Activated T-cell treated with anti-CD3 and anti-CD28 coated beads, Interleukin-2, amount 50 U/mL, for 24 hours (primary cell): ENCODE measurements around the gene GRM1.
"Not testable (repeated sequence)": the region's sequence is repeated elsewhere in the genome, so short reads cannot be mapped to it uniquely, and the experiment has no call there.

Experiments
- DNase-seq: peaks from one replicate; pipeline ENCODE4 v3.0.0-alpha.2; 2020
- H3K27ac Mint-ChIP-seq: 2 replicates; pipeline ENCODE4 v1.8.0; 2020; ENCODE audit warnings: mild to moderate bottlenecking, mixed read lengths
- H3K27me3 Mint-ChIP-seq: 2 replicates; pipeline ENCODE4 v1.8.0; 2020; ENCODE audit warnings: mixed read lengths
- H3K36me3 Mint-ChIP-seq: 2 replicates; pipeline ENCODE4 v1.8.0; 2020; ENCODE audit warnings: low read depth, mixed read lengths
- H3K4me1 Mint-ChIP-seq: 2 replicates; pipeline ENCODE4 v1.8.0; 2020; ENCODE audit warnings: low read depth, mixed read lengths
- H3K4me3 Mint-ChIP-seq: 2 replicates; pipeline ENCODE4 v1.8.0; 2020; ENCODE audit warnings: mild to moderate bottlenecking, moderate library complexity, mixed read lengths
- H3K9me3 Mint-ChIP-seq: 2 replicates; pipeline ENCODE4 v1.8.0; 2020; ENCODE audit warnings: mixed read lengths

The GRM1 gene

DNA sequence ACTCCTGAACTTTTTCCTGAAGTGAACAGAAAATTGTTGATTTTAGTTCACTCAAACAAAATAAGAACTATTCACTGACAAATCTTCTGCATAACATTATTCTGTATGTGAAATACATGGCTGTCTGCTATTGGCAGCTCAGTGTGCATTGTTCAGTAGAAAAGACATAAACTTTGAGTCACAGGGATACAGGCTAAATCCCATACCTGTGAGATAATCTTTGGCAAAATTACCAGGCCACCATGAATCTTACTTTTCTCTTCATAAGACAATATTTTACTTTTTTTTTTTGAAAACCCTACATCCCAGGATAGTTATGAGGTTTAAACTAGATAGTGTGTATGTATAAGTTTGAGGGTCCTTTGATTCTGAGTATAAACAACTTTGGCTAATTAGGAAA lies 224.8 kb downstream of the GRM1 start:
- DNase-seq = no peak
- H3K4me3 Mint-ChIP-seq = no peak overlapping the region
- H3K4me1 Mint-ChIP-seq = no peaks in the 10 kb centered on the region
- no peak overlapping the region for H3K27ac Mint-ChIP-seq
- H3K9me3 Mint-ChIP-seq = no peaks in the 10 kb centered on the region
- H3K36me3 Mint-ChIP-seq = no peaks in the 10 kb centered on the region
- H3K27me3 Mint-ChIP-seq = no peaks in the 10 kb centered on the region

DNA sequence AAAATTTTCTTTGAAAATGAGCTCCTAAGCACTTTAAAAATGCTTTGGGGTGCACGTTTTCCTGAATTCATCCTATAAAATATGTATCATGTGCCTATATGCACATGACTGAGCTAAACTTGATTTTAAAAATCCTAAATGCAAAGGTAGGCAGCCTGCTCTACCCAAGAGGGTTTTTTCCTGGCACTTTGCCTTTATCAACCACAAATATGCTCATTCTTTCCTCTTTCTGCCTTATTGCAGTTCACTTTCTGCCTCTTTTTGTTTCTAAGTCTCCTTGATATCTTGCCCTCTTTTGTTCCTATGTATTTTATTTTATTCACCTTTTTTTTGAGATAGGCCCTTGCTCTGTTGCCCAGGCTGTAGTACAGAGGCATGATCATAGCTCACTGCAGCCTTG lies 229.3 kb downstream of the GRM1 start:
- no peak for DNase-seq
- Mint-ChIP-seq H3K9me3 (no peaks in the 10 kb centered on the region), H3K27ac (no peak overlapping the region), H3K36me3 (no peaks in the 10 kb centered on the region), H3K4me3 (no peak overlapping the region), H3K4me1 (no peaks in the 10 kb centered on the region), H3K27me3 (no peaks in the 10 kb centered on the region)

DNA sequence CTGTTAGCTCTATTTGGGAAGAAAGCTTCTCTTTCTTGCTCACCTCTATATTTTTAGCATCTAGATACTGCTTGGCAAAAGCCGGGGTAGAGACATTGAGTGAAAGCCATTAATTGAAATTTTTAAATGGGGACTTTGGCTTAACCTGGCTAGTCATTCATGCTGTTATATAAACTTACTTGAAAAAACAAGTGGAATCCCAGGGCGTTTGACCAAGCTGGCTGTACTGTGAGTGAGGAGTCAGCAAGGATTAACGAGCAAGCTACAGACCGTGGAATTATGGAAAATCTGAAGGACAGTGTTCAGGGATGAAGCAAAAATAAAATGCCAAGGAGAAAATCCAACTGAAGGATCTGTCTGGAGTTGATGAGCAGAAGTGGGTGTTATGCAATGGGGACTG lies 232.0 kb downstream of the GRM1 start:
- Mint-ChIP-seq H3K4me3 (no peak overlapping the region), H3K36me3 (no peaks in the 10 kb centered on the region), H3K27ac (no peak overlapping the region), H3K4me1 (no peaks in the 10 kb centered on the region), H3K27me3 (no peaks in the 10 kb centered on the region), H3K9me3 (no peaks in the 10 kb centered on the region)
- DNase-seq = no peak

DNA sequence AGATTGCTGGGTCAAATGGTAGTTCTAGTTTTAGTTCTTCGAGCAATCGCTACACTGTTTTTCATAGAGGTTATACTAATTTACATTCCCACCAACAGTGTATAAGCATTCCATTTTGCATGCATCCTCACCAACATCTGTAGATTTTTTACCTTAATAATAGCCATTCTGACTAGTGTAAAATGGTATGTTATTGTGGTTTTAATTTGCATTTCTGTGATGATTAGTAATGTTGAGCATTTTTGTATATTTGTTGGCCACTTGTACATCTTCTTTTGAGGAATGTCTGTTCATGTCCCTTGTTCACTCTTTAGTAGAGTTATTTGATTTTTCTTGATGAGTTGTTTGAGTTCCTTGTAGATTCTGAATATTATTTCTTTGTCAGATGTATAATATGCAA lies 236.2 kb downstream of the GRM1 start:
- no peak overlapping the region for H3K27ac Mint-ChIP-seq
- no peak for DNase-seq
- no peaks in the 10 kb centered on the region for H3K9me3 Mint-ChIP-seq
- no peaks in the 10 kb centered on the region for H3K36me3 Mint-ChIP-seq
- H3K27me3 Mint-ChIP-seq = no peaks in the 10 kb centered on the region
- no peak overlapping the region for H3K4me3 Mint-ChIP-seq
- no peaks in the 10 kb centered on the region for H3K4me1 Mint-ChIP-seq

DNA sequence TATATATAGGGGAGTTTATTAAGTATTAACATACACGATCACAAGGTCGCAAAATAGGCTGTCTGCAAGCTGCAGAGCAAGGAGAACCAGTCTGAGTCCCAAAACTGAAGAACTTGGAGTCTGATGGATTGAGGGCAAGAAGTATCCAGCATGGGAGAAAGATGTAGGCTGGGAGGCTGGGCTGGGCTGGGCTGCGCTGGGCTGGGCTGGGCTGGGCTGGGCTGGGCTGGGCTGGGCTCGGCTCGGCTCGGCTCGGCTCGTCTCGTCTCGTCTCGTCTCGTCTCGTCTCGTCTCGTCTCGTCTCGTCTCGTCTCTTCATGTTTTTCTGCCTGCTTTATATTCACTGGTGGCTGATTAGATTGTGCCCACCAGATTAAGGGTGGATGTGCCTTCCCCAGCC lies 238.6 kb downstream of the GRM1 start:
- H3K4me1 Mint-ChIP-seq = no peaks in the 10 kb centered on the region
- no peaks in the 10 kb centered on the region for H3K27me3 Mint-ChIP-seq
- no peak overlapping the region for H3K4me3 Mint-ChIP-seq
- H3K36me3 Mint-ChIP-seq = no peaks in the 10 kb centered on the region
- no peak overlapping the region for H3K27ac Mint-ChIP-seq
- H3K9me3 Mint-ChIP-seq = no peaks in the 10 kb centered on the region
- DNase-seq = no peak

DNA sequence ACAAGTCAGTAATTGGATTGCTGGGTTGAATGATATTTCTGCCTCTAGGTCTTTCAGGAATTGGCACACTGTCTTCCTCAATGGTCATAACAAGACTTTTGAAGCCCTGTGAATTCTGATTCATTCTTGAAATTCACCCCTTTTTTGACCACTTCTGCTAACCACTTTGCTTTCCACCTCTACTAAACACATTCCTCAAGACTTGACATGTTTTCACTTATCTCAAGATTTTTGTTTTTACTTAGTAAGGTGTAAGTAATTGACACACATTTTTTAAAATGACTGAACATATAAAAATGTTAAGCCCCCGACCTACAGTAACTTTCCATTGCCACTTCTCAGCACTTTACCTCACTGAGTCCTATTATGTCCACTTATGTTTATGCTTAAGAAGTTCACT lies 239.1 kb downstream of the GRM1 start:
- H3K4me3 Mint-ChIP-seq = no peak overlapping the region
- H3K27me3 Mint-ChIP-seq = no peaks in the 10 kb centered on the region
- no peaks in the 10 kb centered on the region for H3K36me3 Mint-ChIP-seq
- no peak overlapping the region for H3K27ac Mint-ChIP-seq
- H3K4me1 Mint-ChIP-seq = no peaks in the 10 kb centered on the region
- no peaks in the 10 kb centered on the region for H3K9me3 Mint-ChIP-seq
- no peak for DNase-seq

DNA sequence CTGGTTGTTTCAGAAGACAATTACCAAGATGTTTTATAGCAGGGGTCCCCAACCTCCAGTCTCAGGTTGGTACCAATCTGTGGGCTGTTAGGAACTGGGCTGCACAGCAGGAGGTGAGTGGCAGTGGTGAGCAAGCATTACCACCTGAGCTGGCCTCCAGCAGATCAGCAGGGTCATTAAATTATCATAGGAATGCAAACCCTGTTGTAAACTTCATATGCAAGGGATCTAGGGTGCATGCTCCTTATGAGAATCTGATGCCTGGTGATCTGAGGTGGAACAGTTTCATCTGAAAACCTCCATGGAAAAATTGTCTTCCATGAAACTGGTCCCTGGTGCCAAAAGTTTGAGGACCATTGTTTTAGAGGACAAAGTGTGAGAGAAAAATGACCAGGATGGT lies 240.6 kb downstream of the GRM1 start:
- Mint-ChIP-seq H3K9me3 (no peaks in the 10 kb centered on the region), H3K27ac (no peak overlapping the region), H3K4me1 (no peaks in the 10 kb centered on the region)

DNA sequence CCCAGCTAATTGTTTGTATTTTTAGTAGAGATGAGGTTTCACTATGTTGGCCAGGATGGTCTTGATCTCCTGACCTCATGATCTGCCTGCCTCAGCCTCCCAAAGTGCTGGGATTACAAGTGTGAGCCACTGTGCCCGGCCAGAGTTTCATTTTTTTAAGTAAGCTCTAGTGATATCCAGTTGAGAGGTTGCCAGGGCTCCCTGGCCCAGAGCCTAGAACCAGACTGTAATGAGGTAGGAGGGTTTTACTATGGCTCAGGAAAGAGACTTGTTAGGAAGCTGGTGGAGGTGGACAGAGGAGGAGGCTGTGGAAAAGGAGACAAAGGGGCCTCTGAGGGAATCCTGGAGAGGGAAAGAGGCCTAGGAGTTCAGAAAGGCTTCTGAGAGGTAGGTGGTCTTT lies 242.3 kb downstream of the GRM1 start:
- not testable (repeated sequence) for H3K36me3 Mint-ChIP-seq, H3K4me3 Mint-ChIP-seq, DNase-seq, H3K27me3 Mint-ChIP-seq, H3K27ac Mint-ChIP-seq, H3K9me3 Mint-ChIP-seq, H3K4me1 Mint-ChIP-seq

More for the DNA sequence above, 240.6 kb downstream of the GRM1 start:
- Mint-ChIP-seq H3K27me3 (no peaks in the 10 kb centered on the region), H3K36me3 (no peaks in the 10 kb centered on the region), H3K4me3 (no peak overlapping the region)
- no peak for DNase-seq

DNA sequence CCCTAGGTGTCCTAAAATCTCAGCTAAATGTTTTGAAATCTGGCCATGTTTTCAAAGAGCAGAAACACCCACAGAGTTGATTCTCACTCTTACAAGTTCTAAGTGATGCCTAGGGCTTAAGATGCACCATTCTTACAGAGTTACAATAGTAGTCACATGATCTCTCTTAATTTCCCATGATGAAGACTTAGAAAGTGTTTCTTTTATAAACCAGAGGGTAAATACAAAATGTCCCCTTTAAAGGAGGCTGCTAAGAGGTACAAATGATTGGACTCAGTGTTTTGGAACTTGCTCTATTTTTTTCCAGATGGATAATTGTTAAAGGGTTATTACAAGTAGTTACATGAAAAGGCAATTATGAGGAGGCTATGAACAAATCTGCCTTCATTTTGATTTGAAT lies 244.6 kb downstream of the GRM1 start:
- Mint-ChIP-seq H3K9me3 (no peaks in the 10 kb centered on the region), H3K4me3 (no peak overlapping the region), H3K27me3 (no peaks in the 10 kb centered on the region), H3K4me1 (no peaks in the 10 kb centered on the region), H3K27ac (no peak overlapping the region), H3K36me3 (no peaks in the 10 kb centered on the region)
- DNase-seq = no peak

DNA sequence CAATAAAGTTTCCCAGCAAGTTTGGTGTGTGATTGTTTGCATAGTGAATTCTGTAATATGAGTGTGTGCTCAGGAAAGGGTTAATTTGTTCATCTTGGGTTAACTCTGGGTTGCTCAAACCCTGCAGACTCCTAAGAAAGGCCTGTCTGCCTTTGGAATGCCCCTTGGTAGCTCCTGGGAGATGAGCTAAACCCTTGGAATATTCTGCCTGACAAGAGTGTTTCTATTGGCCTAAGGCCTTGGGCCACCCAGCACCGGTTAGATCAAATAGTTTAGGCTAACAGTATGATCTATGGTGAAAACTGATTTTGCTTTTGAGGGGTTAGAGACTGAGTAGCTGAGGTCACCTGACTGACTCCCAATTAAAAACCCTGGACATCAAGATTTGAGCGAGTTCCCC lies 248.3 kb downstream of the GRM1 start:
- no peaks in the 10 kb centered on the region for H3K4me1 Mint-ChIP-seq

DNA sequence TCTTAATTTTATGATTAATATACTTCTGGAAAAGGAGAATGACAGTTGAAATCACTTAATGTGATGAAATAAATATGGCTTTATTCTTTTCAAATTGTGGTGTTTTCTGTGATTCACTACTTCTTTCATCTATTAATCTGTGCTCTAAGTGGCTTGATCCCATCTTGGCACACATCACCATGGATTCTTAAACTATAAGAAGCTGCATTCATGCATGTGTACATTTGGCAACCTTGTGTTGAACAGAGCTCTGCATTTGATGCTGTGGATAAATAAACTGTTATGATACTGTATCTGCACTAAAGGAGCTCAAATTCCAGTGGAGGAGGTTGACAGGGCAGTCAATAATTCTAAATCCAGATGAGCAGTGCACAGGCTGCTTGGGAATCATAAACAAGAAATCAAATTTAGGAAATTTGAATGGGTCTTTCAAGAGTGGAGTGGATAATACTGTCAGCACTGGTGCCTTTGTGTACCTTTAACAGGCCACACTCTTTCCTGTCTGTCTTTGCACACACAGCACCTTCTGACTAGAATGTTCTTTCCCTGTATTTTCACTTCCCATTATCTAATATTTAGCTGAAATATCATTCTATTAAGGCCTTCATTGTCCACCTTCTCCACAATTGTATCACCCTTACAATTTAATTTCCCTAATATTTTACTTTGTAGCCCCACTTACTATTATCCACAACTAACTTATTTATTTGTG lies 252.9 kb downstream of the GRM1 start:
- no peaks in the 10 kb centered on the region for H3K9me3 Mint-ChIP-seq
- H3K4me3 Mint-ChIP-seq = no peak overlapping the region
- no peaks in the 10 kb centered on the region for H3K27me3 Mint-ChIP-seq
- no peak overlapping the region for H3K27ac Mint-ChIP-seq
- H3K4me1 Mint-ChIP-seq = no peaks in the 10 kb centered on the region
- no peak for DNase-seq
- no peaks in the 10 kb centered on the region for H3K36me3 Mint-ChIP-seq

More for the DNA sequence above, 248.3 kb downstream of the GRM1 start:
- Mint-ChIP-seq H3K27ac (no peak overlapping the region), H3K4me3 (no peak overlapping the region), H3K27me3 (no peaks in the 10 kb centered on the region), H3K36me3 (no peaks in the 10 kb centered on the region), H3K9me3 (no peaks in the 10 kb centered on the region)
- DNase-seq = no peak

DNA sequence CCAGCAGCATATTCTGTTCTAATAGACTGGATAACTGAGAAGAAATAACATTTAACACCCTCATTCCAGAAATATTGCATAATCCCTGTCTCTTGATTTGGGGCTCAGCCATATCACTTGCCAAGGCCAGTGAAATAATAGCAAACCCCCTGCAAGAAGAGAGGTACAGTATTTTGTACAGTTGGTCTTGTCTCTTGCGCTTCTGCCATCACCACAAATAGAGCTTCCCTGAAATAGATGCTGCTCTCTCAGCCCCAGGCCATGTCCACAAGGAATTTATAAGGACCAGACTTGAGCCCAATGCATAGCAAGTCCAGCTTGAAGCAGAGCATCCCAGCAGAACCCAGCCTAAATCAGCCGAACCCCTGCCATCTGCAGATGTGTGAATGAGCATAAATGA lies 254.0 kb downstream of the GRM1 start:
- H3K4me3 Mint-ChIP-seq = no peak overlapping the region
- no peak overlapping the region for H3K27ac Mint-ChIP-seq
- no peak for DNase-seq
- H3K36me3 Mint-ChIP-seq = no peaks in the 10 kb centered on the region
- no peaks in the 10 kb centered on the region for H3K27me3 Mint-ChIP-seq
- H3K9me3 Mint-ChIP-seq = no peaks in the 10 kb centered on the region
- H3K4me1 Mint-ChIP-seq = no peaks in the 10 kb centered on the region

DNA sequence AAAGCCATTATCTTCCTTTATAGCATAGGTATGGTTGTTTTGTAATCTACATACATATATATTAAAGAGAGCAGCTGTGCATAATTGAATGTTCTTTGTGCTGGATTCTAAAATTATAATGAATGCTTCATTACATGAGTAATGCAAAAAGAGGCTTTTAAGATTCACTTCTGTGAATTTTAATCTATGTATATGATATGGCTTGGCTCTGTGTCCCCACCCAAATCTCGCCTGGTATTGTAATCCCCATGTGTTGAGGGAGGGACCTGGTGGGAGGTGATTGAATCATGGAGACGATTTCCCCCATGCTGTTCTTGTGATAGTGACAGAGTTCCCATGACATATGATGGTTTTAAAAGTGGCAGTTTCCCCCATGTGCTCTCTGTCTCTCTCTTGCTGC lies 255.4 kb downstream of the GRM1 start:
- no peaks in the 10 kb centered on the region for H3K27me3 Mint-ChIP-seq
- H3K36me3 Mint-ChIP-seq = no peaks in the 10 kb centered on the region
- H3K4me3 Mint-ChIP-seq = no peak overlapping the region
- no peak overlapping the region for H3K27ac Mint-ChIP-seq
- H3K4me1 Mint-ChIP-seq = no peaks in the 10 kb centered on the region
- DNase-seq = no peak
- H3K9me3 Mint-ChIP-seq = no peaks in the 10 kb centered on the region

DNA sequence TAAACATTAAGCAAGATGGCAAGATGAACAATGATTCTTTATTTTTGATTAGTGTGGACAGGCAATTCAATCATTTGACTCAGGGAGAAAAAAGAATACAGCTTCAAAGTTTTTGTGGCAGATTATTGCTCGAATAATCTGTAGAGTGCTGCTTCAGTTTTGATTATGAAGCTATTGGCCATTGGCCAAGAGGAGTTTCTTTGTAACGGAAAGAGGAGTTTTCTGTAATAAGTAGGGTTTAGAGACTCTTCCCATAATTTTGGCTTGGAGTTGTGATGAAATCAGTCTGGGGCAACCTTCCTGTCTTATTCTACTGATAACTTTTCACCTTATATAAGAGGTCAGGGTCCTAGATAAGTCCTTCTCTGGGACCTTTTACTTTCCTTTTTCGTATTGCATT lies 258.1 kb downstream of the GRM1 start:
- H3K36me3 Mint-ChIP-seq = no peaks in the 10 kb centered on the region
- no peaks in the 10 kb centered on the region for H3K9me3 Mint-ChIP-seq
- H3K4me3 Mint-ChIP-seq = no peak overlapping the region
- no peak for DNase-seq
- no peak overlapping the region for H3K27ac Mint-ChIP-seq
- H3K27me3 Mint-ChIP-seq = no peaks in the 10 kb centered on the region
- H3K4me1 Mint-ChIP-seq = no peaks in the 10 kb centered on the region

DNA sequence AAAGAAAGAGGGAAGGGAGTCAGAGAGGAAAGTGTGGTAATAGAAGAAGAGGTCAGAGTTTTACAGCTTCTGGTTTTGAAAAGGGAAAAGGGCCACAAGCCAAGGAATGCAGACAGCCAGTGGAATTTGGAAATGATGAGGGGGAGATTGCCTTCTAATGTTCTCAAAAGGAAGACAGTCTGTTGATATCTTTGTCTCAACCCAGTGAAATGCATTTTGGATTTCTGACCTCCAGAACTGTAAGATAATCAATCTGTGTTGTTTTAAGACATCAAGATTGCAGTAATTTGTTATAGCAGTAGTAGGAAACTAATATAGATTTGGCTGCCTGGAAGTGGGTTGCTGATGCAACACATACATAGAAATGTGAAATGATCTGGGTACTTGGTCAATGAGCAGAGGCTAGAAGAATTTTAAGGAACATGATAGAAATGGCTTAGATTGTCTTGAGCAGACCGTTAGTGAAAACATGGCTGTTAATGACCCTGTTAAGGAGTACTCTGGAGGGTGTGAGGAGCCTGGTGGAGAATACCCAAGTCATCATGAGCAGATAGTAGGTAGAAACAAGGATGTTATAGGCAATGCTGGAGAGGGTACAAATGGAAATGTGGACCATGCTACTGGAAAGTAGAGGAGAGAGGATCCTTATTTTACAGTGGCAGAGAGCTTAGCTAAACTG lies 259.0 kb downstream of the GRM1 start:
- no peak overlapping the region for H3K27ac Mint-ChIP-seq
- H3K4me3 Mint-ChIP-seq = no peak overlapping the region
- no peak for DNase-seq

More for the DNA sequence above, 259.0 kb downstream of the GRM1 start:
- Mint-ChIP-seq H3K27me3 (no peaks in the 10 kb centered on the region), H3K4me1 (no peaks in the 10 kb centered on the region), H3K9me3 (no peaks in the 10 kb centered on the region), H3K36me3 (no peaks in the 10 kb centered on the region)
